K562 (cell line): ENCODE results near the gene UBR3. TPM values are rescaled to one million over a fixed set of nuclear protein-coding genes. Genes with fewer than 3 reads are reported as not detected.

ENCODE experiments used
- ATAC-seq: fragments of 200-7000 bp; cut with Tn5 transposase; 3 replicates; pipeline ENCODE4 v1.9.1; 2020; ENCODE audit warnings: moderate library complexity
- BruUV-seq: library from RNA; stranded (reverse); fragments of 400-500 nt; replicated peaks from 2 replicates; lab custom pipeline; 2021; lab: Mats Ljungman, UMichigan
- CTCF ChIA-PET: fragments of 300-600 bp; formaldehyde crosslinking; extraction: SDS; loops from one replicate; lab custom pipeline; 2021; ENCODE audit warnings: low intra/inter-chr PET ratio; lab: Yijun Ruan, JAX
- POLR2A ChIA-PET: fragments of 300-600, 350-650 bp; sonication (Branson Sonifier 250); formaldehyde crosslinking; extraction: SDS; loops from one replicate; lab custom pipeline; 2021; ENCODE audit warnings: antibody characterized with exemption, inconsistent platforms; lab: Yijun Ruan, JAX
- DNase-seq, 4 experiments: peaks; one replicate each; pipeline versions ENCODE4 v3.0.0 to v3.0.0-alpha.2; 2011 to 2018; ENCODE audit warnings: low spot score in 3 of 4, mixed read lengths in 3 of 4; ENCODE audit errors: extremely low read depth in 1 of 4
- FAIRE-seq: peaks from 2 replicates; lab custom pipeline; 2011; peaks lifted over from hg19 to GRCh38; lab: Jason Lieb, UNC
- H2AFZ ChIP-seq: 2 replicates; pipeline ENCODE4 v1.6.0; 2011; ENCODE audit warnings: low read depth, low read length, control low read depth, inconsistent platforms
- H3K27ac ChIP-seq: fragments of 200-600 bp; 3 replicates; pipeline ENCODE4 v1.8.0; 2011; ENCODE audit warnings: low read depth, mild to moderate bottlenecking, control low read depth, inconsistent platforms, low read length, moderate library complexity, mixed read lengths; ENCODE audit errors: extremely low read depth
- H3K27me3 ChIP-seq, 2 experiments: fragments of 300-600 bp in 1 of 2; 2 replicates in 1 of 2; 3 replicates in 1 of 2; pipeline versions ENCODE4 v1.6.0 to v1.8.0; 2011; ENCODE audit warnings: inconsistent platforms in 2 of 2, low read length in 2 of 2, mild to moderate bottlenecking in 1 of 2, mixed read lengths in 1 of 2, moderate library complexity in 1 of 2; ENCODE audit not compliant: control insufficient read depth in 2 of 2, insufficient read depth in 2 of 2
- H3K36me3 ChIP-seq: fragments of 300-600 bp; 3 replicates; pipeline ENCODE4 v1.8.0; 2011; ENCODE audit warnings: mild to moderate bottlenecking, low read length, inconsistent platforms; ENCODE audit not compliant: control insufficient read depth, insufficient read depth
- H3K4me1 ChIP-seq, 2 experiments: fragments of 200-600 bp in 1 of 2; replicated peaks in 1 of 2; 2 replicates in 1 of 2; 3 replicates in 1 of 2; pipeline versions ENCODE4 v1.5.1 to v1.8.0; 2011; ENCODE audit warnings: inconsistent platforms in 2 of 2, low read length in 2 of 2, mild to moderate bottlenecking in 1 of 2, mixed read lengths in 1 of 2, moderate library complexity in 1 of 2; ENCODE audit not compliant: control insufficient read depth in 2 of 2, insufficient read depth in 2 of 2
- H3K4me2 ChIP-seq: 2 replicates; pipeline ENCODE4 v1.6.1; 2011; ENCODE audit warnings: low read length, control low read depth, inconsistent platforms, mixed read lengths; ENCODE audit not compliant: insufficient read depth
- H3K4me3 ChIP-seq: fragments of 200-600 bp; sonication (generic), shearing (Covaris generic); 2 replicates; pipeline ENCODE4 v1.5.1; 2016; ENCODE audit warnings: control low read depth, inconsistent platforms
- H3K79me2 ChIP-seq: fragments of 200-600 bp; 3 replicates; pipeline ENCODE4 v1.8.0; 2011; ENCODE audit warnings: low read length, inconsistent platforms; ENCODE audit not compliant: control insufficient read depth, insufficient read depth
- H3K9ac ChIP-seq, 2 experiments: 2 replicates each; pipeline versions ENCODE4 v1.6.0 to v1.6.1; 2011; ENCODE audit warnings: low read depth in 2 of 2, low read length in 2 of 2, control low read depth in 1 of 2, inconsistent platforms in 1 of 2, mild to moderate bottlenecking in 1 of 2, mixed read lengths in 1 of 2; ENCODE audit not compliant: insufficient read depth in 1 of 2
- H3K9me1 ChIP-seq: one replicate; pipeline ENCODE4 v1.6.0; 2011; ENCODE audit warnings: inconsistent platforms, mild to moderate bottlenecking, low read length, moderate library complexity; ENCODE audit not compliant: control insufficient read depth, insufficient read depth
- H3K9me3 ChIP-seq: replicated peaks from 2 replicates; pipeline ENCODE4 v1.5.1; 2011; ENCODE audit warnings: low read depth, low read length, inconsistent platforms; ENCODE audit not compliant: control insufficient read depth, insufficient read depth
- H4K20me1 ChIP-seq: replicated peaks from 2 replicates; pipeline ENCODE4 v1.6.1; 2011; ENCODE audit warnings: low read length, inconsistent platforms, mixed read lengths; ENCODE audit not compliant: control insufficient read depth, insufficient read depth
- ARNT ChIP-seq, 2 experiments: fragments of 450-650 bp; IDR thresholded peaks; 2 replicates each; pipeline ENCODE4 v1.6.1; 2016; ENCODE audit warnings: mild to moderate bottlenecking in 1 of 2
- CHAMP1 ChIP-seq: fragments of 450-650 bp; IDR thresholded peaks from 2 replicates; pipeline ENCODE4 v1.6.1; 2016; ENCODE audit warnings: mild to moderate bottlenecking
- EGR1 ChIP-seq: fragments of 450-650 bp; conservative IDR thresholded peaks from 2 replicates; pipeline ENCODE4 v1.6.1; 2017; ENCODE audit warnings: mild to moderate bottlenecking
- KDM1A ChIP-seq, 2 experiments: fragments of 450-650 bp; IDR thresholded peaks; 2 replicates each; pipeline ENCODE4 v1.6.1; 2016; ENCODE audit warnings: mild to moderate bottlenecking in 2 of 2
- NCOA2 ChIP-seq, 2 experiments: fragments of 450-650 bp; IDR thresholded peaks; 2 replicates each; pipeline ENCODE4 v1.6.1; 2018; ENCODE audit warnings: mild to moderate bottlenecking in 2 of 2, moderate library complexity in 1 of 2; ENCODE audit not compliant: partially characterized antibody in 2 of 2
- WGBS: fragments of 100-300 bp; shearing (Covaris generic); methylation state at CpG from one replicate; pipeline ENCODE4 v1.1.6; 2016; ENCODE audit warnings: low coverage, mixed read lengths; ENCODE audit not compliant: insufficient coverage; ENCODE audit errors: missing lambda C conversion rate; 5-methylcytosine and 5-hydroxymethylcytosine counted together
- in situ Hi-C: fragments of 300-500 bp; cut with MboI; formaldehyde crosslinking; loops from 4 replicates; pipeline ENCODE4 v1.15.0; 2018; ENCODE audit warnings: inconsistent platforms, mixed read lengths
- intact Hi-C: fragments of 100-400 bp; cut with micrococcal nuclease; formaldehyde crosslinking; loops from 2 replicates; pipeline ENCODE4 v1.14.2; 2022
- polyA plus RNA-seq, 8 experiments: library from polyadenylated mRNA; depleted of rRNA in 4 of 8; stranded (reverse) in 5 of 8; unstranded in 3 of 8; fragments of >200 nt; fragmentation: Nextera tagmentation in 2 of 8; fragmentation: Illumina TruSeq in 1 of 8; extraction: Ambion mirVana in 2 of 8; extraction: Trizol in 1 of 8; gene quantifications; 2 replicates each; pipeline versions ENCODE4 v1.2.1 to v1.2.3, GENCODE V29; 2011 to 2014; ENCODE audit warnings: inconsistent platforms in 1 of 8, missing spikeins in 1 of 8
- total RNA-seq, 7 experiments: library from RNA; depleted of rRNA in 6 of 7; stranded (reverse); fragments of >200 nt in 6 of 7; fragmentation: Illumina TruSeq in 2 of 7; extraction: Trizol in 2 of 7; gene quantifications; 2 replicates each; pipeline versions ENCODE4 v1.2.1 to v1.2.3, GENCODE V29; 2011 to 2021; ENCODE audit warnings: low replicate concordance in 1 of 7

The UBR3 gene
- total and polyA plus RNA-seq, 9 of the 15 experiments (the other 6 are each of a cell fraction or from before 2014, with no cell fraction given), result 14.4 to 63.5 (median 40.4) TPM

GRCh38 chr2:170044751-170045478, 217.7 kb downstream of the UBR3 start:
- Histone ChIP-seq H3K4me1 (peaks cover 0 to 3% of the 10 kb centered on the region in 2 experiments; a peak in 1 of 5 replicates), H3K27ac (no peak overlapping the region), H3K27me3 (no peaks in the 10 kb centered on the region), H3K9ac (no peak overlapping the region), H4K20me1 (no peaks in the 10 kb centered on the region), H2AFZ (no peak overlapping the region), H3K9me1 (no peaks in the 10 kb centered on the region), H3K4me2 (no peak overlapping the region), H3K79me2 (no peaks in the 10 kb centered on the region), H3K36me3 (peaks cover 21% of the 10 kb centered on the region), H3K4me3 (no peak overlapping the region), H3K9me3 (no peaks in the 10 kb centered on the region)
- POLR2A ChIA-PET, result interaction anchor here (0.7 to 1.9 kb wide), 3 partner anchors 10 to 20 kb away, joined by 3 to 8 read pairs (median 4); no protein-coding TSS in a partner anchor
- DNase-seq, result no peak
- WGBS, result 39% methylated on average over 3 of the region's 3 CpGs
- BruUV-seq, result no TSS peak
- ATAC-seq, result peak; percentile 50
- CTCF ChIA-PET, result interaction anchor here (0.6 kb wide), 1 partner anchor 46 kb away, joined by 3 read pairs; no protein-coding TSS in a partner anchor
- in situ Hi-C loops (no loop called here), intact Hi-C loops (no loop called here)
- TF ChIP-seq EGR1, result peak; percentile 22; the same call in 1 of the 2 replicates
- 0 out of 2 replicates have a peak, but pooled peaks have one; percentile 25 for TF ChIP-seq CHAMP1
- no peak for TF ChIP-seq ARNT (IDR thresholded peaks at IDR 0.05)
- 0 out of 4 replicates have a peak, but pooled peaks of 1 of the 2 experiments have one; percentile 7 for TF ChIP-seq KDM1A (IDR thresholded peaks at IDR 0.05)
- no peak for TF ChIP-seq NCOA2 (IDR thresholded peaks at IDR 0.05; ENCODE audit: partially characterized antibody in 2 of 2)
- peak; percentile 11 for FAIRE-seq
